Measurements from ENCODE around the gene NFAM1. TPM values are rescaled to one million over a fixed set of nuclear protein-coding genes. Genes with fewer than 3 reads are reported as not detected.

NFAM1 gene
- total RNA-seq, 1 experiment from 2014 or later: 0.12 TPM

- Histone ChIP-seq H3K9ac (ENCODE audit: low read length) (peak overlapping the region; percentile 83), H2AFZ (ENCODE audit: low read depth, low read length, poor library complexity, severe bottlenecking) (no peak overlapping the region), H3K79me2 (ENCODE audit: insufficient read depth, low read length) (peaks cover 23% of the 10 kb centered on the region; the same call in 1 of the 2 replicates), H3K4me3 (replicated peaks in 1 of 2; ENCODE audit: low read depth in 1 of 2, low read length in 2 of 2) (peak overlapping the region; percentile 86 to 94), H3K36me3 (ENCODE audit: control insufficient read depth in 1 of 2, insufficient read depth in 2 of 2, low read length in 2 of 2) (0 out of 4 replicates have a peak, but pooled peaks cover 0 to 2% of the 10 kb centered on the region in 2 experiments), H4K20me1 (ENCODE audit: insufficient read depth) (no peaks in the 10 kb centered on the region), H3K9me3 (ENCODE audit: control insufficient read depth in 1 of 2, insufficient read depth in 1 of 2, low read depth in 1 of 2, low read length in 2 of 2) (no peaks in the 10 kb centered on the region), H3K27me3 (ENCODE audit: insufficient read depth, low read length) (no peaks in the 10 kb centered on the region), H3K27ac (ENCODE audit: low read depth, low read length) (no peak overlapping the region; the same call in 1 of the 2 replicates), H3K4me2 (ENCODE audit: low read length) (peak overlapping the region; percentile 99), H3K9me2 (ENCODE audit: insufficient read depth) (no peaks in the 10 kb centered on the region), H3K4me1 (ENCODE audit: control insufficient read depth in 1 of 2, insufficient read depth in 2 of 2, low read length in 2 of 2) (peaks cover 13 to 24% of the 10 kb centered on the region in 2 experiments)
- DNase-seq (ENCODE audit: low read depth, low spot score) (no peak), ATAC-seq (no peak)
- CTCF ChIA-PET: interaction anchor here (0.6 kb wide), 1 partner anchor 54 kb away, joined by 3 read pairs; no protein-coding TSS in a partner anchor
- no TSS peak for BruUV-seq (replicated peaks)
- TF ChIP-seq ZFX (IDR thresholded peaks at IDR 0.05) (no peak), POLR2AphosphoS5 (IDR thresholded peaks at IDR 0.05; ENCODE audit: low read depth, low read length) (no peak), MAX (IDR thresholded peaks at IDR 0.05) (no peak), EZH2 (IDR thresholded peaks at IDR 0.05) (no peak), RAD21 (IDR thresholded peaks at IDR 0.05; ENCODE audit: low read depth) (no peak), SIN3A (IDR thresholded peaks at IDR 0.05; ENCODE audit: low read depth) (no peak), TCF7L2 (IDR thresholded peaks at IDR 0.05; ENCODE audit: borderline replicate concordance, extremely low read depth, insufficient read depth, insufficient read length) (no peak), SP1 (IDR thresholded peaks at IDR 0.05; ENCODE audit: low read depth) (no peak), CEBPB (IDR thresholded peaks at IDR 0.05; ENCODE audit: low read depth) (no peak), CBX3 (IDR thresholded peaks at IDR 0.05; ENCODE audit: low read depth) (no peak), POLR2A (IDR thresholded peaks at IDR 0.05; ENCODE audit: borderline replicate concordance, extremely low read depth, insufficient read depth, insufficient read length) (no peak), ZBTB33 (IDR thresholded peaks at IDR 0.05; ENCODE audit: extremely low read depth, insufficient replicate concordance, low read length) (no peak), REST (IDR thresholded peaks at IDR 0.05; ENCODE audit: low read depth) (no peak), ELF1 (IDR thresholded peaks at IDR 0.05; ENCODE audit: borderline replicate concordance, low read depth) (no peak), CTCF (IDR thresholded peaks at IDR 0.05 in 2 of 3, conservative IDR thresholded peaks at IDR 0.05 in 1 of 3; ENCODE audit: borderline replicate concordance in 1 of 3, insufficient read depth in 1 of 3, low read depth in 2 of 3, low read length in 2 of 3) (no peak; a peak in 1 of 6 replicates), ZNF274 (IDR thresholded peaks at IDR 0.05; ENCODE audit: low read depth, low read length) (no peak), JUND (IDR thresholded peaks at IDR 0.05) (no peak), ATF3 (IDR thresholded peaks at IDR 0.05) (no peak)
- RAD21 ChIA-PET (ENCODE audit: low non-redundant PET in 1 of 2, low total read pairs in 2 of 2, uncharacterized antibody in 2 of 2, unreplicated experiment in 2 of 2): no interaction called here
- POLR2A ChIA-PET: no interaction called here
- intact Hi-C loops (cut with micrococcal nuclease): loop anchor here (2.0 kb wide), 1 partner anchor 199 kb away; no protein-coding TSS in a partner anchor
Measured at GRCh38 chr22:42367980-42368378, 64.2 kb downstream of the NFAM1 start.
